22Rv1 (cell line): Measurements from ENCODE around the gene ADIPOR2.

Experiments
- H3K27ac ChIP-seq: fragments of 450-650 bp; 2 replicates; pipeline ENCODE4 v1.5.1; 2017
- ZFX ChIP-seq: fragments of 450-650 bp; IDR thresholded peaks from 2 replicates; pipeline ENCODE4 v1.6.1; 2017; ENCODE audit warnings: antibody characterized with exemption, borderline replicate concordance
- TF ChIP-seq, protein P1 (sequence below): fragments of 450-650 bp; IDR thresholded peaks from 2 replicates; pipeline ENCODE4 v1.5.1; 2017; ENCODE audit warnings: mild to moderate bottlenecking

Gene ADIPOR2

DNA sequence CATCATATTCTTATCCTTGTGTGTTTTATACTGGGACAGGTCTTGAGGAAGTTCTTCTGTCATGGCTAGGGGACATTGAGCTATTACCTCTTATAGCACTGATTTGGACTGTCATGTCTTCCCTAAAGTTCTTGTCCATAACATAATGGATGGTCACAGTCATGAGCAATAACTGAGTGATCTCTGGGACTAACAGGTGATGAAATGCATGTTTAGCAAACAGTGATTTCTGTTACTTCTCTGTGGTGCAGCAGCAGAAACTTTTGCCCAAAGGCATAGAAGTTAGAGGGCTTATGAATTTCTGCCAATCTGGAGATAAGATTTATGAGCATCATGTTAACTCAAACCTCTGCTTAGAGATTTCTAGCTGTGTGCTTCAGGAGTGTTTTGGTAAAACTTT lies 5.9 kb downstream of the ADIPOR2 start:
- H3K27ac ChIP-seq: no peak overlapping the region
- TF ChIP-seq ZFX: no peak
- TF ChIP-seq, protein P1, sequence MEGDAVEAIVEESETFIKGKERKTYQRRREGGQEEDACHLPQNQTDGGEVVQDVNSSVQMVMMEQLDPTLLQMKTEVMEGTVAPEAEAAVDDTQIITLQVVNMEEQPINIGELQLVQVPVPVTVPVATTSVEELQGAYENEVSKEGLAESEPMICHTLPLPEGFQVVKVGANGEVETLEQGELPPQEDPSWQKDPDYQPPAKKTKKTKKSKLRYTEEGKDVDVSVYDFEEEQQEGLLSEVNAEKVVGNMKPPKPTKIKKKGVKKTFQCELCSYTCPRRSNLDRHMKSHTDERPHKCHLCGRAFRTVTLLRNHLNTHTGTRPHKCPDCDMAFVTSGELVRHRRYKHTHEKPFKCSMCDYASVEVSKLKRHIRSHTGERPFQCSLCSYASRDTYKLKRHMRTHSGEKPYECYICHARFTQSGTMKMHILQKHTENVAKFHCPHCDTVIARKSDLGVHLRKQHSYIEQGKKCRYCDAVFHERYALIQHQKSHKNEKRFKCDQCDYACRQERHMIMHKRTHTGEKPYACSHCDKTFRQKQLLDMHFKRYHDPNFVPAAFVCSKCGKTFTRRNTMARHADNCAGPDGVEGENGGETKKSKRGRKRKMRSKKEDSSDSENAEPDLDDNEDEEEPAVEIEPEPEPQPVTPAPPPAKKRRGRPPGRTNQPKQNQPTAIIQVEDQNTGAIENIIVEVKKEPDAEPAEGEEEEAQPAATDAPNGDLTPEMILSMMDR: no peak

DNA sequence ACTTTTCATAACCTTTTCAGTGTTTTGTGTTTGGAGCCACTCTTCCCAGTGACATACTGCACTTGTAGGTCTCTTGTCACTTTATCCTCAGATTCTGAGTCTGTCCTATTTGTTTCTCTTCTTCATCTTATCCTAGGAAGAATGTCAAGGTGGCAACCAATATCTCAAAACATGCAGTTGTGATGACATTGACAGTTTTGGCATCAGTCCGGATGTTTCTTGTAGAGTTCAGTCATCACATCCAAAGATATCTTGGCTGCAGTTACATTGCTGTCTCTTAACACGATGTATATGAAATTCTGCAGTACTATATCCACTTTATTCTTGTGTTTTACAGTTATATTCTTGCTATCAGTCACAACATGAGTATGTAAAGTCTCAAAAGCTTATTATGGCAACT lies 6.4 kb downstream of the ADIPOR2 start:
- H3K27ac ChIP-seq: no peak overlapping the region
- TF ChIP-seq, protein P1: no peak
- TF ChIP-seq ZFX: no peak

- no peak overlapping the region for H3K27ac ChIP-seq
- TF ChIP-seq, protein P1: peak; percentile 29
- no peak for TF ChIP-seq ZFX
Observed at GRCh38 chr12:1698720-1699119, 7.8 kb downstream of the ADIPOR2 start.

DNA sequence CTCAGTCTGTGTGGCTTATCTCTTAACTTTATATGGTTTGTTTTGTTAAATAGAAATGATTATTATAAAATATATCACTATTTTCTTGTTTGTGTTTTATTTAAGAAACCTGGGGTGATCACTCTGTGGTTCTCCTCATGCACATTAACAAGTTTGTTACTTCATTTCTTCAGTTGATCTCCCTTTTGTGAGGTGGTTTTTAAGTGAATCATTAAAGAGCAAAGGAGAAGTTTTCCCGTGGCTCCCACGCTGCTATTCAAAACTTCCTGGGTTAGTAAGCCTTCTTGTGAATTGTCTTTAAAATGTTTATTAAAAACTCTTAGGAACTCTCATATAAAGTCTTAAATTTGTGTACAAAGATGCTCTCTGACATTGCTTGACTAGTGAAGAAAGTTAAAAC lies 11.8 kb downstream of the ADIPOR2 start:
- TF ChIP-seq ZFX: no peak
- TF ChIP-seq, protein P1: no peak
- no peak overlapping the region for H3K27ac ChIP-seq

DNA sequence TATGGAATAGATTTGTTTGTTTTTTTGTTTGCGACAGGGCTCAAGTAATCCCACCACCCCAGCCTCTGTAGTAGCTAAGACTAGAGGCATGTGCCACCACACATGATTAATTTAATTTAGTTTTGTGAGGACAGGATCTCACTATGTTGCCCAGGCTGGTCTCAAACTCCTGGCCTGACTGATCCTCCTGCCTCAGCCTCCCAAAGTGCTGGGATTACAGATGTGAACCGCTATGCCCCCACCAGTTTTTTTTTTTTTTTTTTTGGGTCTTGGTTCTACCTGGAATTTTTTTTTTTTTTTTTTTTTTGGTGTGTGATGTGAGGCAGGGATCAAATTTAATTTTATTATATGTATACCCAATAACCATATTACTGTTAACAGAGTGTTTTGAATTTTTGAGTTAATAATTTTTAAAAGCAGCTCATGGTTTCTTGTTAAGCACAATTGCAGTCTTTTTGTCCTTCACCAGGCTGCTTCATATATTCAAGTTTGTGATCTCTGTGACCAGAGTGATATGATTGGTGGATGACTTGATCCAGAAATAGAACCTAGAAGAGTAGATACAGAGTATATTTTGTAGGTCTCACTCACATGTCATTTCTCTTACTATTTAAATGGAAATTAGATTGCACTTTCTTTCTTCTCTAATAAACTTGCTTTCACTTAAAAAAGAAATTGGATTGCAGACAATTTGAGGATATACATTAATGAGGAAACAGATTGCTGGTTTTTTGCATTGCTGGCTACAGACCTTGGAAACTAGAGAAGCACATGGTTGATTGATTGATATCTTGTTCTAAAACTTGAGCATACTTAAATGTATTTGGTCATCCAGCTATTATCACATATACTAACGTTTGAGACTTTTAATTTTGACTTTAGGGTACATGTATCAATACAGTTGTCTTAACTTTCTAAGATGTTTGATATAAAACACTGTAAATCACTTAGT lies 13.2 kb downstream of the ADIPOR2 start:
- TF ChIP-seq, protein P1: no peak
- no peak for TF ChIP-seq ZFX
- no peak overlapping the region for H3K27ac ChIP-seq

- H3K27ac ChIP-seq: no peak overlapping the region
- TF ChIP-seq ZFX: no peak
- TF ChIP-seq, protein P1: no peak
Observed at GRCh38 chr12:1705774-1706631, 15.1 kb downstream of the ADIPOR2 start.
